HG02798 (cell line): ENCODE measurements around the gene NDUFS5.
"Not testable (repeated sequence)": the region's sequence is repeated elsewhere in the genome, so short reads cannot be mapped to it uniquely, and the experiment has no call there.

Experiments used
- ATAC-seq: cut with Tn5 transposase; IDR thresholded peaks from one replicate; pipeline ENCODE4 v1.9.1; 2021; ENCODE audit warnings: mild to moderate bottlenecking; ENCODE audit not compliant: unreplicated experiment, poor library complexity

The NDUFS5 gene

DNA sequence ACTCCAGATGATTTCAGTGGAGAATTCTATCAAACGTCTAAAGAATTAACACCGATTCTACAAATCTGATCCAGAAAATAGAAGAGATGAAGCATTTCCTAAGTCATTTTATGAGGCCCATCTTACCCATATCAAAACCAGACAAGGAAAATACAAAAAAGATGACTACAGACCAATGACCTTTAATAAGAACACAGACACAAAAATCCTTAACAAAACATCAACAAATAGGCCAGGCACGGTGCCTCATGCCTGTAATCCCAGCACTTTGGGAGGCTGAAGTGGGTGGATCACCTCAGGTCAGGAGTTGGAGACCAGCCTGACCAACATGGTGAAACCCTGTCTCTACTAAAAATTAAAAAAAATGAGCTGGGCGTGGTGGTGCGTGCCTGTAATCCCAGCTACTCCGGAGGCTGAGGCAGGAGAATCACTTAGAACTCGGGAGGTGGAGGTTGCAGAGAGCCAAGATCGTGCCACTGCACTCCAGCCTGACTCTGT, 29.1 kb downstream of the NDUFS5 start:
- ATAC-seq, result not testable (repeated sequence)

DNA sequence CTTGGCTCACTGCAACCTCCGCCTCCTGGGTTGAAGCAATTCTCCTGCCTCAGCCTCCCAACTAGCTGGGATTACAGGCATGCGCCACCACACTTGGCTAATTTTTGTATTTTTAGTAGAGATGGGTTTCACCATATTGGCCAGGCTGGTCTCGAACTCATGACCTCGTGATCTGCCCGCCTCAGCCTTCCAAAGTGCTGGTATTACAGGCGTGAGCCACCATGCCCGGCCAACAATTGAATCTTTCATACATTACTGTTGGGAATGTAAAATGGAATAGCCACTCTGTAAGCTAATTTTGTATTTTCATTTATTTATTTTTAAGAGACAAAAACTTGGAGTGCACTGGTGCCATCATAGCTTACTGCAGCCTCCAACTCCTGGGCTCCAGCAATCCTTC, 35.4 kb downstream of the NDUFS5 start:
- not testable (repeated sequence) for ATAC-seq

DNA sequence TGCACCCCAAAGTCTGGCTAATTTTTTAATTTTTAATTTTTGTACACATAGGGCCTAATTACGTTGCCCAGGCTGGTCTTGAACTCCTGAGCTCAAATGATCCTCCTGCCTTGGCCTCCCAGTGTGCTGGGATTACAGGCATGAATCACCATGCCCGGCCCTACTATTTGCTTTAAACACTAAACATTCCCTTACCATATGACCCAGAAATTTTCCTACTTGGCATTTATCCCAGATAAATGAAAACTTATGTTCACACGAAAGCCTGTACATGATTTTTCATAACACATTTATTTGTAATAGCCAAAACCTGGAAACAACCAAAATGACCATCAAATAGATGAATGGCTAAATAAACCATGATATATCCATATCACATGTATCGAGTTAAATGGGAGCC, 35.8 kb downstream of the NDUFS5 start:
- ATAC-seq, result no peak

DNA sequence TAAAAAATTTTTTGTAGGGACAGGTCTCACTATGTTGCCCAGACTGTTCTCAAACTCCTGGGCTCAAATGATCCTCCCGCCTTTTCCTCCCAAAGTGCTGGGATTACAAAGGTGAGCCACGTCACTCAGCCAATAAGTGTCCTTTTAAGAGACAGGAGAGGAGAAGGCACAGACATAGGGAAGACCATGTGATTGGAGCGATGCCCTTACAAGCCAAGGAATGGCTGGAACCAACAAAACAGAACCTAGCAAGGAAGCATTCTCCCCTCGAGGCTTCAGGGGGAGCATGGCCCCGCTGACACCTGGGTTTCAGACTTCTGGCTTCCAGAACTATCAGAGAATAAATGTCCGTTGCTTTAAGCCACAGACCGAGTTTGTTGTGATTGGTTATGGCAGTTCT, 37.0 kb downstream of the NDUFS5 start:
- ATAC-seq, result no peak

DNA sequence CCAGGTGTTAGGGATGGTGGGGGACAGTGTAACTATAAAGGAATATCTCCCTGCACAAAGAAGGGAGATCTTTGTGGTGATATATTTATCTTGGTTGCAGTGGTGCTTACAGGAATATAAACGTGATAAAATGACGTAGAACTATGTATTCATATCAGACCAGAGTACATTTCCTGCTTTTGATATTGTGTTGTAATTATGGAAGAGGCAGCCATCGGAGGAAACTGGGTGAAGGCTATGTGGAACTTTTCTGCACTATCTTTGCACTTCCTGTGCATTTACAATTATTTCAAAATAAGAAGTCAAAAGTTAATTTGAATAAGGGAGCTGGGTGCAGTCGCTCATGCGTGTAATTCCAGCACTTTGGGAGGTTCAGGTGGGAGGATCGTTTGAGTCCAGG, 37.6 kb downstream of the NDUFS5 start:
- ATAC-seq, result no peak

DNA sequence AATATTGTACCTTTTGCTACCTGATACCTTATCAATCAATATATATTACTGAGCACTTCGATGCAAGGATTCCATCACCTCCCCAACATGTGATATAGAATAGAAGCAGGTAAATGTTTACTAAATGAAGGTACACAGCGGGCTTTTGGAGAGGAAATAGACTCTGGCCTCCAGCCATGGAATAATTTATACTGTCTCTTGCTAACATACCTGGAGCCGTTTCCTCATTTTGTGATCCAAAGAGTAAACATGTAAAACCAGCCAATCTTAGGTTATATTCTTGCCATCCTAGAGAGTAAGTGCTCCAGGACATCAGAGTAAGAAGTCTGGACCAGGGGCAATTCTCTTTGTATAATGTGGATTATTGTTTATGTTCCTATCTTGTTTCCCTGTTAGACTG, 39.4 kb downstream of the NDUFS5 start:
- no peak for ATAC-seq

DNA sequence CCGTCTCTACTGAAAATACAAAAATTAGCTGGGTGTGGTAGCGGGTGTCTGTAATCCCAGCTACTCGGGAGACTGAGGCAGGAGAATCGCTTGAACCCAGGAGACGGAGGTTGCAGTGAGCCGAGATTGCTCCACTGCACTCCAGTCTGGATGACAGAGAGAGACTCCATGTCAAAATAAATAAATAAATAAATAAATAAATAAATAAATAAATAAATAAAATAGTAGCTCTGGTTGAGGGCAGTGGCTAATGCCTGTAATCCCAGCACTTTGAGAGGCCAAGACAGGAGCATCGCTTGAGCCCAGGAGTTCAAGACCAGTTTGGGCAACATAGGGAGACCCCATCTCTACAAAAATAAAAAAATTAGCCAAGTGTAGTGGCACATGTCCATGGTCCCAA, 42.1 kb downstream of the NDUFS5 start:
- ATAC-seq, result not testable (repeated sequence)

DNA sequence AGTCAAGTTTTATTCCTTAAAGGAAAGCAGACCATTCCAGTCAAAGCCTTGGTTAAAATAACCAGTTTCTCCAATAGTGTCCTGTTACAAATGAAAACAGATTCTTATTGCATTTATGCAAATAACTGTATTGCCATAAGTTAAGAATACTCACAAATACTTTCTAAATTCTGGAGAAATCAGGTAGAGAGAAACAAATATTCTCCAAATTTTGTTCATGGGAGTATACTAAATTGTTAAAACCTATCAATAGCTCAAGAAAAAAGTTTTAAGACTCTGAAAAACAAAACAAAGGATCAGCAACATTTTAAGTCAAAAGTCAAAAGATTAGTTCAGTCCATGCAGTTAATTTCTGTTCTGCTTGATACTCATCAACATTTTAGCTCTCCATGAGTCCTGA, 45.4 kb downstream of the NDUFS5 start:
- ATAC-seq, result not testable (repeated sequence)

DNA sequence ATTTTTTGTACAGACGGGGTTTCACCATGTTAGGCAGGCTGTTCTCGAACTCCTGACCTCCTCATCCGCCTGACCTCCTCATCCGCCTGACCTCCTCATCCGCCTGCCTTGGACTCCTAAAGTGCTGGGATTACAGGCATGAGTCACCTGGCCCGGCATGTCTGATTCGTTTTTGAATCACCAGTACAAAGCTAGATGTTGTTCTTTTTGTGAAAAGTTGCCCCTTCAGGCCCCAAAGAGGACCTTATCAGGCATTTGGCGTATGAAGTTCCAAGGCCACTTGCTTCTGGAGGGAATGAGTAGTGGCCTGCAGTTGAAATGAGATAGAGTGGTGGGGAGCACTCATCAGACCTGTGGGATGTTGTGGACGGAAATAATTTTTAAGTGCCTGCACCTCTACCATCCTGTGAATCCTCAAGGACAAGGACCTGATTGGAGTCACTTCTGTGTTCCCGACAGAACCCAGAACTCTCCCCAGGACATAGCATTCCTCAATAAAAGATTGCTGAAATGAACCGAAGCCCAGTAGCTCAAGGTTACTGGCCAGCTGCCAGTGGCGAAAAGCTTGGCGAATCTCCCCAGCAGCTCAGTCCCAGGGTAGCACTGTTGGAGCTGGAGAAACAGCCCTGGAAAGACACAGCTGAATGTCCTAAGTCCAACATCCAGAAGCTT, 50.1 kb downstream of the NDUFS5 start:
- ATAC-seq, result no peak

DNA sequence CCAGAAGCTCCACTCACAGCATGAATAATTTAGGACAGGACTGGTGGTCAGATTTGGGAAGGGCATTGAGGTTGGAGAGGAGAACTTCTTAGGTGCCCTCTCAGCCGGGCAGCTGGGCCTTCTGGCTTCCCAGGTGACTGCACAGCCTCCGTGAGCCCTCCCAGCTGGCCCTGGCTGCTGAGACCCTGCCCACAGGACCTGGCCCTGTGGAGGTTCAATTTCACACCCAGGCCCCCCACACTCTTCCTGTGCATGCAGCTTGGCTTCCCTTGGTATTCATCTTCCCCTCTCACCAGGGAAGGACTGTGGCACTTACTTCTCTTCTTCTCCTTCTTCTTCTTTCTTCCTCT, 50.6 kb downstream of the NDUFS5 start:
- no peak for ATAC-seq

DNA sequence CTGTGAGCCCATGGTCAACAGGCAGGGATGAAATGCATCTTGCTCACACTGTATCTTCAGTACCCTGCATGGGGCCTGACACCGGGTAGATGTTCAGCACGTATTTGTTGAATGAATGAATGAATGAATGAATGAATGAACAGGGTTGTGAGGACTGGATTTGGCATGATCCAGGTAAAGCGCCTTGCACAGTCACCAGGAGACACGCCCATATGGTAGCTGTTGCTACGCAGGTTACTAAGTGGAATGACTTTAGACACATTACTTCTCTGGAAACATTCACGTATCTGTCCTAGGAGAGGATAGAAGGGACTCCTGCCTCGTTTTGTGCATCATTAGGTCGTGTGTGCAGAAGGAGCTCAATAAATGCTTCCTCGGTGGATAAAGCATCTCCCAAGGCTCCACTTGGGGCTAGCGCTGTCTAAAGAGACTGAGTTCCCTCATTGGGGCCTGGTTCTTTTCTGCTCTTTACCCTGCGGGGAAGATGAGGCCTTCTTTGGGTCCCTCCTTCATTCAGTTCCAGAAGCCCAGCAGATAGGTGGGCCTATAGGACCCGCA, 54.2 kb downstream of the NDUFS5 start:
- ATAC-seq, result no peak

DNA sequence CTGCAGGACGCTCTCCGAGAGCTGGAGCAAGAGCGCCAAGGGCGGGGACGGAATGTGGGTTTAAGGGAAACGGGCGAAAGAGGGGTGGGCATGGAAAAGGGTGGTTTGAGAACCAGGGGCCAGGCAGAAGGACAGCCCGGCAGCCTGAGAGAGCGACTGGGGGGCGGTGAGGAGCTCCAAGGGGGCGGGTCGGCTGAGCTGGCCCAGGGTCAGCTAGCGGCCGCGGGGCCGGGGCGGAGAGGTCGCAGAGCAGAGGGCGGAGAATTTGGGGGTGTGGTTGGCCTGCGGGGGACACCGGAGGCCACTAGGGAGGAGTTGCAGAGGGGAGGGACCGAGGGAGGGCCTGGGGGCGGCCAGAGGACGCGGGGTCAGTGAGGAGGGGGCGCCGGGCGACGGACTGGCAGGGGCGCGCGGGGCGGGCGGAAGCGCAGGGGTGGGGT, 54.7 kb downstream of the NDUFS5 start:
- no peak for ATAC-seq

DNA sequence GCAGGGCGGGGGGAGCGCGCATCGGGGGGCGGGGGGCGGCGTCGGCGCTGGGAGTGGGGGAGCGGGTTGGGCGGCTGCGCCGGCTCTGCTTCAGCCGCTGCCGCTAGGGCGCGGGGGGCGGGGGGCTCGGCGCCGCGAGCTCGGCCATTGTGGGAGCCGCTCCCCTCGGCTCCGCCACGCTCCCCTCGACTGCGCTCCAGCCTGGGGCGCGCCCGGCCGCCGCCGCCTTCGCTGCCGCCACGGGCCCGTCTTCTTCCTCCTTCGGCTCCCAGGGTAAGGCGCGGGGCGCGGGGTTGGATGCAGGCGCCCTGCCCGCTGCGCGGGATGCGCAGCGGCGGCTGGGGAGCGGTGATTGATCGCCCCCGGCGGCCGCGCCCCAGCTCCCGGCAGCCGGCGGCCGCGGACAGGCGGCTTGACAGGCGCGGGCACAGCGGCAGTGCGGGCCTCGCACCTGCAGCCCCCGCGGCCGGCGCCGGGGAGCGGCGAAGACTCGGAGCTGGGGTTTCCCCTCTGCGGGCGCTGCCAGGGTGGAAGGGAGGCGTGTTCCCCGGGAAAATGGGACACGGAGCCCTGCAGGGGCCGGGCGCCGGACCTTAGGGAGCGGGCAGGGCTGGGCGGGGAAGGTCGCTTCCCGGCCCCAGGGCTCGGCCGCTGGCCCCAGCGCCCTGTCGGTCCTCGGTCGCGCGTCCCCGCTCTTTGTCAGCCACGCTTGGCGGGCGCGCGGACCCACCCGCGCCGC, 55.3 kb downstream of the NDUFS5 start:
- ATAC-seq, result no peak

DNA sequence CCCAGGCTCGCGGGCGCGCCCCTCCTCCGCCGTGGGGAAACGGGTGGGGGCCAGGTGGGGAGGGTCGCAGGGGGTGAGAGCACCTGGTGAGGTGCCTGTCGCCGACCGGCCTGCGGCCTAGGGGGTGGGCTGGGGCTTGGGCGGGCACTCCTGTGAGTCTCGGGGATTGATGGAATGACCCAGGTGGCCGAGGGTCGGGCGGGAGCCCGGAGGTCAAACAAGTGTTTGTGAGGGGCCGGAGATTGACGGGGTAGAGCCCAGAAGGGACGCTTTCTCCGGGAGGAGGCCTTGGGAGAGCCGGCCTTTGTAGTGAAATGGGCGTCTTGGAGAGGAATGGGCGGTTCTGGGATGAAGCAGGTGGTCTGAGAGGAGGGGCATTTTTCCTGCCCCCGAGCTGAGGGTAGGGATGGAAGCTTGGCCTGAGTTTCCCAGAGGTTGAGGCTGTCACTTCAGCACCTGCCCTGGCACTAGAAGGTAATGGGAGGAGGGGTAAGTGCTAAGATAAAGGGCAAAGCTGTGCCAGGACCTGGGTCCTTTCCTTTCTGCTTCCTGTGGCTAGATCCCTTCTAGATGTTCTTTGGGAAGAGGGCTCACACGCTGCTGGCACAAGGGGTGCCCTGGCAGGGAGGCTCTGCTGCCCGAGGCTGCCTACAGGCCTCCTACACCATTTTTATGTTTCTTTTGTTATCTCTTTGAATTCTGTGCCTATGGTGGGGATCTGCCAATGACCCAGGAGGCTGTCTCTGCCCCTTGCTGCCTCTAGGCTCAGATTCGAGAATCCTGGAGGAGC, 56.1 kb downstream of the NDUFS5 start:
- ATAC-seq, result no peak

DNA sequence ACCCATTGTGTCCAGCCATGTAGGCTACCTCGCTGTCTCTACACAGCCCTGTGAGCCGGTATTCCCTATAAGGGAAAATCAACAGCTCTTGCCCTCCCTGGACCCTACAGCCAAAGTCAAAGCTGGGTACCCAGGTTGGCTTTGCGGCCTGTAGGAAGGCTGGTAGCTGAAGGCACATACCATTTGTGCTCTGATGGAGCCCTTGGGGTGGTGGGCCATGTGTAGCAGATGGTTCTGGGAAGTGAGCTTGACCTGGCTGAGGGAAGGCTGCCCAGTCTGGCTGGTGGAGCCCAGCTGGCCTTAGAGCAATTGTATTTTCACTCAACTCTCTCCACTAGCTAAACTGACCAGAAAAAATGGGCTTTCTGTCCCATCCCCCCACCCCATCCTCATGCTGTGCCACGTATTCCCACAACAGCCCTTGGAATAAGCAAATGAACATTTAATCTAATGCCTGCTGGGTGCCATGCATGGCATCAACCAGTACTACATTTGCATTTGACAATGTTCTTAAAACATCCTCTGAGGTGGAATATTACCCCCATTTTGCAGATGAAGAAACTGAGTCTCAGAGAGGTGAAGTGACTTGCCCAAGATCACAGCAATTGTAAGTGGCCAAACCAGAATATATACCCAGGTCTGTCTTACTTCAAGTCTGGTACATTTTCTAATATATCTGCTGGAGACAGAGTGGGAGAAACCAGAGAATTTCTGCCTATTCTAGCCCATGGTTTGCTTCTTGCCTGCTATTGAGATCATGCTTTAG, 56.8 kb downstream of the NDUFS5 start:
- ATAC-seq, result no peak

DNA sequence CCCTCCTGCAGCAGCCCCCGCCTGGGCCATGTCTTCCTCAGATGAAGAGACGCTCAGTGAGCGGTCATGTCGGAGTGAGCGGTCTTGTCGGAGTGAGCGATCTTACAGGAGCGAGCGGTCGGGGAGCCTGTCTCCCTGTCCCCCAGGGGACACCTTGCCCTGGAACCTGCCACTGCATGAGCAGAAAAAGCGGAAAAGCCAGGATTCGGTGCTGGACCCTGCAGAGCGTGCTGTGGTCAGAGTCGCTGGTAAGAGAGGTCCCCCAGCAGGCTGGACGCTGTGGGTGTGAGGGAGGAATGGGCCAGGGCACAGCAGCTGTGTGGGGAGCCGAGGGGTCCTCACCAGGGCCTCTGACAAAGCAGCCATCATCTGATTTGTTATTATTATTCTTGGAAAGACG, 58.0 kb downstream of the NDUFS5 start:
- no peak for ATAC-seq
